HG02678 (cell line): ENCODE results near the gene DNAH8.

Source experiments
- ATAC-seq: cut with Tn5 transposase; IDR thresholded peaks from one replicate; pipeline ENCODE4 v1.9.1; 2021; ENCODE audit warnings: mild to moderate bottlenecking, moderate library complexity; ENCODE audit not compliant: unreplicated experiment

Gene DNAH8

DNA sequence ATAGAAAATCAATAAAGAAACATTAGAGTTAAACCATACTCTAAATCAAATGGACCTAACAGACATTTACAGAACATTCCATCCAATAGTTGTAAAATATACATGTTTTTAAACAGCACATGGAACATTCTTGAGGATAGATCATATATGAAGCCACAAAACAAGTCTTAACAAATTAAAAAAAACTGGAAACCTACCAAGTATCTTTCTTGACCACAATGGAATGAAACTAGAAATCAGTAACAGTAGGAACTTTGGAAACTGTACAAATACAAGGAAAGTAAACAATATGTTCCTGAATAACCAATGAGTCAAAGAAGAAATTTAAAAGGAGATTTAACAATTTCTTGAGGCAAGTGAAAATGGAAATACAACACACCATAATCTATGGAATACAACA is 242.3 kb downstream of the DNAH8 start:
- ATAC-seq, result no peak

DNA sequence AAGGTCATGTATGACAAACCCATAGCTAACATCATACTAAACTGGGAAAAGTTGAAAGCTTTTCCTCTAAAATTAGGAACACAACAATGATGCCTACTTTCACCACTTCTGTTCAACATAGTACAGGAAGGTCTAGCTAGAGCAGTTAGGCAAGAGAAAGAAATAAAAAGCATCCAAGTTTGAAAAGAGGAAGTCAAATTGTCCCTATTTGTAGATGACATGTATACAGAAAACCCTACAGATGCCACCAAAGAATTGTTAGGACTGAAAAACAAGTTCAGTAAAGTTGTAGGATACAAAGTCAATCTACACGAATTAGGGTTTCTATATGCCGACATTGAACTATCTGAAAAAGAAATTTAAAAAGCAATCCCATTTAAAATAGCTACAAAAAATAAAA is 244.0 kb downstream of the DNAH8 start:
- ATAC-seq, result no peak

GRCh38 chr6:38968702-38969149 is 253.6 kb downstream of the DNAH8 start:
- no peak for ATAC-seq

DNA sequence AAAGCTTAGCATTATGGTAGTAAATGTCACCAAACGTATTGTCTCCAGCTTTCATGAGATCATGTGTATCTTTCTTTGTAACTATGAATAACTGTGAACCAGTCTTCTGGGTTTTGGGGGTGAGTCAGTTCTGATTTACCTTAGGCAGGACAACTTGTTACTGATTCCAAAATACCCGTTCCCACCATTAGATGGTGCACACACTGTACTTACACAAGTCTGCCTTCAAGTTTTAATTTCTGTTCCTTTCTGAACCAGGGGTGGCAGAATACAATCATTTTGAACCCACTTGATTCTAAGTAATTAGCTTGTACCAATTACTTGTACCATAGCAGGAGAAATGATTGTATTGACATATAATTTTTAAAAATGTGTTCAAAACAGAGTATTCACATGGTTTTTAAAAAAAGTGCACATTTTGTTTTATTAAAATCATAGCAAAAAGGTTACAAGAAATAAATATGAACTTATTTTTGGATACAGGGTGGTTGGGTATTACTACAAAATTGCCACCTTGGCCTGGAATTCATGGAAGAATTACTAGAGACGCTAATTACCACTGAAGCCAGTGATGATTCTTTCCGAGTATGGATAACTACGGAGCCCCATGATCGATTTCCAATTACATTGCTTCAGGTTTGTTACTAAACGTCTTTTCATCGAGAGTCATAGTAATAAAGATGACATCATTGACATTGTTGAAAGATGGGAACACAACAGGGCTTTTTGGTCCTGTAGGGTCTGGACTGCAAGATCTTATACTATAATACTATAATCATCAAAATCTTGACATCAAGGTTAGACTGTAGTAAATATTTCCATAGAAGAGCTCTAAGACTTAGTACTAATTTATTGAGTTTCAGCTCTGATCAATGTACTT is 258.3 kb downstream of the DNAH8 start:
- ATAC-seq, result no peak

- ATAC-seq, result no peak
Observed at GRCh38 chr6:38974389-38975151, 259.5 kb downstream of the DNAH8 start.

DNA sequence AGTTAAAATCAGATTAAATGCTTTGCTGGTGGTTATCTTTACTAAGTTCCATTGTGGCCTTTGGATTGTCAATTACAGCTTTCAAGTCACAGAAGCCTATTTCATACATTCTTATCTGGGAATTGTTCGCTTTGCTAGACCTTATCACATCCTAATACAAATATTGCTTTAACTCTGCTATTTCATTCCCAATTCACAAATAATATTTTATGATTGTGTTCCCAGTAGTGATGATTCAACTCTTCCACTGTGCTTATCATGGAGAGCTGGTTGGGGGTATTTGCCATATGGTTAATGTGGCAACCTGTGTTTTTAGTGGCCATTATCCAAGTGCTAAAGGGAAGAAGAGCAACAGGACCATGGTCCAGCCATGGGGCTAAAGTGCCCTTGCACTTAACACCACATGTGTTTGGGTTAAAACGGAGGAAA is 260.5 kb downstream of the DNAH8 start:
- no peak for ATAC-seq

DNA sequence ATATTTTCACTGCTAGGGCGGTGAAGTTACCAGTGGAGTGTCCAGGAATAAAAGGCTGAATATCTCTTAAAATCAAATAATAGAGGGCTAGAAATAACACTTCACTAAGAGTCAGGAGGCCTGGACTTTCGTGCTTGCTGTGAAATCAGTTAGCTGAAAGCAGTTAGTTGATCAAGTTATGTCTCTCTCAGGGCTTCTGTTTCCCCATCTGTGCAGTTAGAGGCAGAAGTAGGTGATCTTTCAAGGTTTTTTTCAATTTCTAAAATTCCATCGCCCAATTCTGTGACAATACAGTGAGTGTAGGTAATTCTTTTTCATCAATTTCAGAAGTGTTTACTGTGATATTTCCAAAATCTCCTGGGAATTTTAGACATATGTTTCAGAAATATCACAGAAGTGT is 260.9 kb downstream of the DNAH8 start:
- ATAC-seq, result no peak

GRCh38 chr6:38976801-38977500 is 261.8 kb downstream of the DNAH8 start:
- no peak for ATAC-seq

DNA sequence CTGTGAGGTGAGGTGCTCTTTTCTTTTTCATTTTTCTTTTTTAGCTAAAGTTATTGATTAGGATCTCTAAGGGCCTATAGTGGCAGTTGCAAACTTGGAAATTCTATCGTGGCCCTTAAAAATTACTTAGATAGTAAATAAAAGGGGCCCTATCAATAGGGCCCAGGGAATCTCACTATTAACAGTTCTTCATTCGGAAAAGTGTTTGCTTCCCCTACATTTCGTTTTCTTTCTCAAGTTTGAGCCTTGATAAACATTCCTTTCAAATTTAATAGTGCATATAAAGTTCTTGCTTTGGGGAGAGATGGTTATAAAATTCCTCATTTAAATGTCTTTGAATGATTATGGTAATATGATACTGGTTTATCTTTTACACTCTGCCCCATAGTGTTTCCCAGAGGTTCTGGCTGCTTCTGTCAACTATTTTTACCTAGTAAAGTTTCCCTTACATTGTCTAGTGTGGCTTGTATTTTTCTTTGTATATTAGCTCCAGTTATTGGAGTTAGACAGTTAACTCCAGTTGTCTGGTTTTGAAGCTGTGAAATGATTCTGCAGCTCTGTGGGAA is 263.1 kb downstream of the DNAH8 start:
- ATAC-seq, result no peak

DNA sequence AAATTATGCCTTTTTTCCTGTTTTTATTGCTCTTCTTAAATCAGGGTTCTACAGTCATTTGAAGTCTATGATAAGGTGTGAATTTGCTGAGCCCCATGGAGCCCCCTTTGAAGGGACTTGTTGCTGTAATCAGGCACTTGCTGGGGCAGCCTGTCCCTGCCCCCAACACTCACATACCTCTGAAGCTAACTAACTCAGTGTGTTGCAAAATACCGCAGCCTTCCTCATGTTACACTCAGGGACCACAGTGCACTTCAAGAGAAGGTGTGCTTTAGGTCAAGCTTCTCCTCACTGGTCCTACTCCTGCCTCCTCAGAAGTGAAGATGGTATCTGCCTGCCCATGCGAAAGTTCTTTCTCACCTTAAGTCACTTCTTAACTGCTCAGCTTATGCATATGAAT is 267.4 kb downstream of the DNAH8 start:
- ATAC-seq, result no peak

- ATAC-seq, result no peak
Observed at GRCh38 chr6:38984723-38985122, 269.6 kb downstream of the DNAH8 start.

GRCh38 chr6:38985839-38986238 is 270.7 kb downstream of the DNAH8 start:
- no peak for ATAC-seq

GRCh38 chr6:38987503-38987902 is 272.4 kb downstream of the DNAH8 start:
- no peak for ATAC-seq

GRCh38 chr6:38988736-38989449 is 273.8 kb downstream of the DNAH8 start:
- ATAC-seq, result no peak

GRCh38 chr6:38990475-38990874 is 275.4 kb downstream of the DNAH8 start:
- no peak for ATAC-seq

DNA sequence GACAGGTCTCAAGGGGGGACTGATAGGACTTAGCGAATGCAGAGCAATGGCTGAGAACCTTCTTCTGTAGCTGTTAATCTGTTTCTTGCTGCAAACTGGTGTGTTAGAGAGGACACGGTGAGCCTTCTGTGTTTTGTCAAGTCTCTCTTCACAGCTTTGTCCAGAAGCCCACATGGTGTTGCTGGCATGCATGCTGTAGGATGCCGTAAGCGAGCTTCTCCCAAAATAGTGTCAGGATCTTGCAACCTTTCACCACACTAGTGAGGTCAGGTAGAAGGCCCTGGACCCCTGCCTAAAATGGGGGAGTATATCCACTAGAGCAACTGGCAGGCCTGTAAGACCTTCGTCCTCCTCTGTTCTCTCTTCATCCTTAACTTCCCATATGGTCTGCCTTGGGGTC is 281.6 kb downstream of the DNAH8 start:
- no peak for ATAC-seq

GRCh38 chr6:38997128-38997761 is 282.1 kb downstream of the DNAH8 start:
- ATAC-seq, result no peak

GRCh38 chr6:39003072-39003471 is 288.0 kb downstream of the DNAH8 start:
- no peak for ATAC-seq

- ATAC-seq, result no peak
Observed at GRCh38 chr6:39003492-39003891, 288.4 kb downstream of the DNAH8 start.

DNA sequence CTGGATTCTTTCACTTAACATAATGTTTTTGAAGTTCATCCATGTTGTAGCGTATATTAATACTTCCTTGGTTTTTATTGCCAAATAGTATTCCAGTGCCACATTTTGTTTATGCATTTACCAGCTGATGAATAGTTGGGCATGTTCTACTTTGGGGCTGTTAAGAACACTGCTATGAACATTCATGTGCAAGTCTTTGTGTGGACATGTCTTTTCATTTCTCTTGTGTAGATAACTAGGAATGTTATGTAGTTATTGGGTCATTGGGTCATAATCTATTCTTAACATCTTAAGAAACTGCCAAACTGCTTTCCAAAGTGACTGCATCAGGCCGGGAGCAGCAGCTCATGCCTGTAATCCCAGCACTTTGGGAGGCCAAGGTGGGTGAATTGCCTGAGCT is 289.7 kb downstream of the DNAH8 start:
- ATAC-seq, result no peak
